T-helper 1 cell treated with Interleukin-12 subunit alpha and Interleukin-12 subunit beta and Interleukin-4 antibody, amounts not matched to agents 30 ng/mL and 1 ng/mL, for 36 hours (primary cell): ENCODE measurements around the gene DHDDS. TPM values are rescaled to one million over a fixed set of nuclear protein-coding genes. Genes with fewer than 3 reads are reported as not detected.
"Not testable (repeated sequence)": the region's sequence is repeated elsewhere in the genome, so short reads cannot be mapped to it uniquely, and the experiment has no call there.

Source experiments
- intact Hi-C: fragments of 100-400 bp; cut with micrococcal nuclease; formaldehyde crosslinking; loops from one replicate; pipeline ENCODE4 v1.15.1; 2024
- total RNA-seq: library from RNA; stranded (reverse); gene quantifications from 2 replicates; pipeline ENCODE4 v1.2.3, GENCODE V29; 2022

The DHDDS gene
- total RNA-seq, 1 donor from 2014 or later: 65.4 TPM

GRCh38 chr1:26472901-26473845 lies 41.1 kb downstream of the DHDDS start:
- intact Hi-C loops: loop anchor here (1.0 to 10.0 kb wide), 16 partner anchors 27 to 1828 kb away; partner anchors contain the start of genes CEP85, DHDDS, MACO1 and PDIK1L

- intact Hi-C loops: loop anchor here (5.0 to 10.0 kb wide), 5 partner anchors 243 to 1830 kb away; partner anchors contain the start of genes CEP85, MACO1, RSRP1 and SRRM1
These were observed 42.7 kb downstream of the DHDDS start for GRCh38 chr1:26474818-26475217.

- intact Hi-C loops: loop anchor here (10.0 kb wide), 3 partner anchors 1041 to 1831 kb away; partner anchors contain the start of genes MACO1, RSRP1 and SRRM1
These were observed 43.9 kb downstream of the DHDDS start for GRCh38 chr1:26475989-26476388.

- intact Hi-C loops: loop anchor here (10.0 kb wide), 3 partner anchors 1042 to 1832 kb away; partner anchors contain the start of genes MACO1, RSRP1 and SRRM1
These were observed 44.8 kb downstream of the DHDDS start for GRCh38 chr1:26476958-26477357.

- intact Hi-C loops: loop anchor here (10.0 kb wide), 3 partner anchors 1043 to 1833 kb away; partner anchors contain the start of genes MACO1, RSRP1 and SRRM1
These were observed 45.5 kb downstream of the DHDDS start for GRCh38 chr1:26477446-26478152.

- intact Hi-C loops: loop anchor here (10.0 kb wide), 3 partner anchors 1043 to 1833 kb away; partner anchors contain the start of genes MACO1, RSRP1 and SRRM1
These were observed 46.0 kb downstream of the DHDDS start for GRCh38 chr1:26478159-26478558.

- intact Hi-C loops: loop anchor here (10.0 kb wide), 3 partner anchors 1044 to 1834 kb away; partner anchors contain the start of genes MACO1, RSRP1 and SRRM1
These were observed 46.9 kb downstream of the DHDDS start for GRCh38 chr1:26478988-26479387.

GRCh38 chr1:26482921-26483320 lies 50.8 kb downstream of the DHDDS start:
- intact Hi-C loops: no loop called here

GRCh38 chr1:26483980-26484379 lies 51.9 kb downstream of the DHDDS start:
- intact Hi-C loops: no loop called here

- intact Hi-C loops: no loop called here
These were observed 58.0 kb downstream of the DHDDS start for GRCh38 chr1:26490155-26490554.

- intact Hi-C loops: no loop called here
These were observed 61.1 kb downstream of the DHDDS start for GRCh38 chr1:26493267-26493666.

- intact Hi-C loops: no loop called here
These were observed 61.8 kb downstream of the DHDDS start for GRCh38 chr1:26493938-26494337.

- intact Hi-C loops: no loop called here
These were observed 64.7 kb downstream of the DHDDS start for GRCh38 chr1:26496861-26497260.

- intact Hi-C loops: no loop called here
These were observed 66.8 kb downstream of the DHDDS start for GRCh38 chr1:26498894-26499293.

- intact Hi-C loops: loop anchor here (1.0 to 5.0 kb wide), 10 partner anchors 27 to 421 kb away; partner anchors contain the start of genes DHDDS, NUDC and RPS6KA1
These were observed 68.5 kb downstream of the DHDDS start for GRCh38 chr1:26500488-26501175.

- intact Hi-C loops: not testable (repeated sequence)
These were observed 78.6 kb downstream of the DHDDS start for GRCh38 chr1:26510711-26511110.

GRCh38 chr1:26515836-26516235 lies 83.7 kb downstream of the DHDDS start:
- intact Hi-C loops: not testable (repeated sequence)

GRCh38 chr1:26516987-26517765 lies 85.1 kb downstream of the DHDDS start:
- intact Hi-C loops: no loop called here

GRCh38 chr1:26517766-26518049 lies 85.6 kb downstream of the DHDDS start:
- intact Hi-C loops: no loop called here

- intact Hi-C loops: no loop called here
These were observed 86.2 kb downstream of the DHDDS start for GRCh38 chr1:26518355-26518754.
